ENCODE measurements around the gene RAP2B.
"Not testable (repeated sequence)": the region's sequence is repeated elsewhere in the genome, so short reads cannot be mapped to it uniquely, and the experiment has no call there.

The RAP2B gene

DNA sequence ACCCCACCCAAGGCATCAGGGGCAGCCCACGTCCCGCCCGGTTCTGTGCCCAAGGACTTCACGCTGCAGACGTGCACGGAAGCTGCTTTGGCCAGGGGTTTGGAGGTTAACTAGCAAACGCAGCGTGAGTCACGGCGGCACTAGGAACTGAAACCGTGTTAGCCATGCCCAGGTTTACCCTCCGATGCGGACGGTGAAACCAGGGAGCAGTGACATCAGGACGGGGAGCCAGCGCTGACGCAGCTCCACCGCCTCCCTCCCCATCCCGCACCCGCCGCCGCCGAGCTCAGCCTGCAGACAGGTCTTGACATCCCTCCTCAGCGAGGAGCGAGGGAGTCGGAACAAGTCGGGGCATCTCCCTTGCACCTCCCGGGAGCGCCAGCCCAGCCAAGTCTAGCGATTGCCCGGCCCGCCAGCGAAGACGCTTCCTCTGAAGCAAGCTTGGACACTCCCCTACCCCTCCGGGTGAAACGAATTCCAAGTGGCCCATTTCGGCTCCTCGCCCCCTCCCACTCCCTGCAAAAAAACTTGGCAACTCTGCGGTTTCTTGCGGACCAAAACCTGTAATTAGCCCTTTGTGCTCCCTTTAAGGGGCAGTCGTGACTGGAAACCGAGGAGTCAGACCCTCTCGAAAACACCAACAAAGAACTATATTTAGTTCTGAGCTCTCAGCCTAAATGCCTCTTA lies 1.4 kb upstream of the RAP2B start:
- peak; percentile 51 for DNase-seq

DNA sequence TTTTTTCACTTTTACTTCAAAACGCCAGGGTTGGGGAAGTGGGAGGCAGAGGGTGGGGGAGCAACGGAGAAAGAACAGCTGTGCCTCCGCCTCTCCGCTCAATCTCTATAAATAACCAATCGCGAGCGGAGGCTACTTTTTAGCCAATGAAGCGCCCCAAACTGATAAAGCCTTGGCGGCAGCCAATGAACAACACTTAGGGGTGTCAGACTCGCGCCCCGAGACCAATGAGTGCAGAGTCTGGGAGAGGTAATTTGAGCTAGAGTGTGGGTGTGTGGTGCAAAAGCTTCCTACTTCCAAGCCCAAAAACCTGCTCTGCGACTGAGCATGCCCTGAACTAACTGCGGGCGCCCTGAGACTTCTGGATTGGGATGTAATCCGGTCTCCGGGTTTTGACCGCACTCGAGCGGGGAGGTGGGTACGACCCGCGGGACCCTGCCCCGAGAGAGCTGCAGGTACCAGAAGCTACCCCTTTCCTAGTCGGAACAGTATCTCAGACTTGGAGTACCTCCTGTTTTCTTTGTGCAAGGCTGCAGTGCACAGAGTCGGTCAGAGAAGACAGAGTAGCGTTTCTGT lies 800 bp upstream of the RAP2B start:
- peak; percentile 79 for DNase-seq

DNA sequence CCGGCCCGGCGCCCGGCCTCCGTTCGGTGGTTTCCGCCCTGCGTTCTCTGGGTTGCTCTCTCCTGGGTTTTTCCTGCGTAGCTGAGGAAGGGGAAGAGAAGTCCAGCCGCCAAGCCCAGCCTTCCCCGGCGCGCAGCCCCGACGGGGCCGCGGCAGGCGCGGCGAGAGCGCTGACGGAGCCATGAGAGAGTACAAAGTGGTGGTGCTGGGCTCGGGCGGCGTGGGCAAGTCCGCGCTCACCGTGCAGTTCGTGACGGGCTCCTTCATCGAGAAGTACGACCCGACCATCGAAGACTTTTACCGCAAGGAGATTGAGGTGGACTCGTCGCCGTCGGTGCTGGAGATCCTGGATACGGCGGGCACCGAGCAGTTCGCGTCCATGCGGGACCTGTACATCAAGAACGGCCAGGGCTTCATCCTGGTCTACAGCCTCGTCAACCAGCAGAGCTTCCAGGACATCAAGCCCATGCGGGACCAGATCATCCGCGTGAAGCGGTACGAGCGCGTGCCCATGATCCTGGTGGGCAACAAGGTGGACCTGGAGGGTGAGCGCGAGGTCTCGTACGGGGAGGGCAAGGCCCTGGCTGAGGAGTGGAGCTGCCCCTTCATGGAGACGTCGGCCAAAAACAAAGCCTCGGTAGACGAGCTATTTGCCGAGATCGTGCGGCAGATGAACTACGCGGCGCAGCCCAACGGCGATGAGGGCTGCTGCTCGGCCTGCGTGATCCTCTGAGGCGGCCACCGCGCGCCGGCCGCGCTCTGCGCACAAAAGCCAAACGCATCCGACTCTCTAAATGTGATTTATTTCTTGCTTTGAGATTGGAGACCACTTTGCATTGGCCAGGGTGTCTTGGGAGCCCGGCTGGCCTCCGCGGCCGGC lies 727 bp downstream of the RAP2B start:
- DNase-seq, result peak; percentile 6

DNA sequence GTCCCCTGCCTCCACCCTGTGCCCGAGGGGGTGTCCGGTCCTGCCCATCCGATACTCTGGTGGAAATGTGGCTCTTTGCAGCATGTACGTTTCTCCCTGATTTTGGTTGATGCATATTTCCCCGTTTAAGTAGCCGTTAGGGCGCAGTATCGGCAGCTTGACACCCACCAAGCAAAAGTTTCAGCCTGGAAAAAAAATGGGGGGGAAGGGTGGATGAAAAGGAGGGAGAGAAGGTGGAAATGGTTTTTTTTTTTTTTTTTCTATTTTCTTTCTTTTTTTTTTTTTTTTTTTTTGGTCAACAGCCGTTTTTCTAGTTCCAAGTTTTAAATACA lies 1.3 kb downstream of the RAP2B start:
- DNase-seq, result peak; percentile 1

DNA sequence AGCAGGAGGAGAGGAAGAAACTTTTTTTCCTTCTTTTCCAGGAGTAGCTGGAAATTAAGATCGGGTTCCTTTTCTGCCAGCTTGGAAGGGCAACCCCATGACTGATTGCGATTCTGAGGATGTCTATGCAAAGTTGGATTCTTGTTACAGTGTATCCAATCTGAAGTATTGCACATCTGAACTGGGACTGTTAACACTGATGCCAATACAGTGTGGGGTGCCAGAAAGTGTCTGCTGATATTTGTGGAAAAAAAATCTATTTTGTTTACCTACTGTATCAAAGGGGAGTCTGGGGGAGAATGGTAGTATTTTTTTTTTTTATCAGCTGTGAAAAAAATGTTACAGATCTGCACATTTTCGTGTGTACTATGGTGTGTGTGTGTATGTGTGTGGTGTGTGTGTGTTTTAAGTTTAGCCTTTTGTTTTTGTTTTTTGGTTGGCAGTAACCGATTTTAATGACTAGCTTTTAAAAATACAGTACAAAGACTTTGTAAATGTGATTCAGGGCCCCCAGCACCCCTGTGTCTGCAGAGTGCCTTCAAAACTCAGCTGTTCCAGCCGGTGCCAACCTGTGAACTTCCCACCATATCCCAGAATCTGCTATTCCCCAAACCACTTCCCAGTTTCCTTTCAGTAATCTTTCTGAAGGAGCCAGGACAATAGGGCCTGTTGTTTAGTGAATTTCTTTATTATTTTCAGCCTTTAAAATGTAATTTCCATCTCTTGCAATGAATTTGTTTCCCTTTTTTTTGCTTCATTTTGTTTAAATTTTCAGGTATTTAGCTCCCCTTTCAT lies 1.9 kb downstream of the RAP2B start:
- no peak for DNase-seq

DNA sequence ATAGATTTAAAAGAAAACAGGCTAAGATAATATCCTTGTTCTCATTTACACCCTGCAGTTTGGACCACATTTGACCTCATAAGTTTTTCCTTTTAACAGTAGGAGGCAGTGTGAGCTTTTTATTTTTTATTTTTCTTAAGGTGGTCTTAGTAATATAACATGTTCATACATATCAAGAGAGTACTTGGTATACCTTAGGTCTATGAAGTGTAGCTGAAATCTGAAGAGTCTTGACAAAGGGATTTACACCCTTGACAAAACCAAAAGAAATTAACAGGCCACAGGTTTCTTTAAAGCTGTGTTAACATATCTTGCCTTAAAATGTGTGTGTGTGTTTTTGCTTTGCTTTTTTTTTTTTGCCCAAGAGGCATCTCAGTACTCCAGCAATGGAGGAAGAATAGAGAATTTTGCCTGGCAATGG lies 3.2 kb downstream of the RAP2B start:
- no peak for DNase-seq

DNA sequence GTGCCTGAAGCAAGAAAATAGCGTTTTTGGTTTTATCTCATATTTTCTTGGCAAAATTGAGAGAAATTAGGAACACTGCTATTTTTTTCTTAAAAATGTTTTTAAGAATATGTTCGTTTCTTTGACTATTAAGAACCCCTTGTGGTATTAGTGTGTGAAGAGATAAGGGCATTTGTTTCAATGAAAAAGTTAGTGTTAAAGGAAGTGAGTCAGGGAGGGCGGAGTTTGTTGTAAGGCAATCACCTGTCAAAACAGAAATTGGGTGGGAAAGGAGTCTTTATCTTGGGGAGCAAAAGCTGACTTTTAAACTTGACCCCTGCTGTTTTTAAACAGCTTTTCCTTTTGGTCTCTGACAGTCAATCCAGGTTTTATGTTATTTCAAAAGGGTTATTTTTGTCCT lies 4.2 kb downstream of the RAP2B start:
- peak; percentile 36 for DNase-seq

DNA sequence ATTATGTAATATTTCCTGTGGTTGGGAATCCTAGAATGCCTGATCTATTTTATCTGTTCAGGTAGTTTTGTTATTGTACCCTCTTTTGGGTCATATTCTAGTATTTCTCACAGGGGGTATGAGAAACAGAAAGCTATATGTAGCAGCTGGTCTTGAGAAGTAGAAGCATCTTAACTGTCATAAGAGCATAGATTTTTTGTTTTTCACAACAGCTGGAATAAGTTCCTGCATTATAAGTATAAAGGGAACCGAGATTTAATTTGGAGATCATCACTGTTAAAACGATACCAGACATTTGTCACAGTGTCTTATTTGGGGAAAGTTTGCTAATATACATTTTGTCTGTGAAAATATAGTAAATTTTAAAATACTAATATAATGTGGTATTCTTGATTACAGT lies 4.8 kb downstream of the RAP2B start:
- DNase-seq, result no peak

DNA sequence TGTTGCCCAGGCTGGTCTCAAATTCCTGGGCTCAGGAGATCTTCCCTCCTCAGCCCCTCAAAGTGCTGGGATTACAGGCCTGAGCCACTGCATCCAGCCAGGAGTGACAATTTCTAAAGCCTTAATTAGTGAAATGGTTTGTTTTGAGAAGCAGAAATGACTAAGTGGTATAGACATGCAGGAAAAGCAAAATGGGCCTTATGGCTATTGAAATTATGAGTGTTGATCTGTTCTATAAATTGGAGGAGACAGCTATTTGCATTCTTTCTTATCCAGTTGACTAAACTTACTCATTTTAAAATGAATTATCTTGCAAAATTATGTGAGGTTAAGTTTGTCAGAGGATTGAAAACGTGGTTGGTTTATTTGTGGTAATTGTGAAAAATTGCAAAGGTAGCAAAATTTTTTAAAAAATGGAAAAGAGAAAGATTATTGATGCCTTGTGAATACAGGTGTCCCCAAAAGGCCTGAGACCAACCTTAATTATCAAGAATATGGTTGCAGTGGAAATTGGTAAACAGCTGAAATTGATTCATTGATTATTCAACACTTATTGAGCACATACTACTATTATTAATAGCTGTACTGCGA lies 7.9 kb downstream of the RAP2B start:
- no peak for DNase-seq

DNA sequence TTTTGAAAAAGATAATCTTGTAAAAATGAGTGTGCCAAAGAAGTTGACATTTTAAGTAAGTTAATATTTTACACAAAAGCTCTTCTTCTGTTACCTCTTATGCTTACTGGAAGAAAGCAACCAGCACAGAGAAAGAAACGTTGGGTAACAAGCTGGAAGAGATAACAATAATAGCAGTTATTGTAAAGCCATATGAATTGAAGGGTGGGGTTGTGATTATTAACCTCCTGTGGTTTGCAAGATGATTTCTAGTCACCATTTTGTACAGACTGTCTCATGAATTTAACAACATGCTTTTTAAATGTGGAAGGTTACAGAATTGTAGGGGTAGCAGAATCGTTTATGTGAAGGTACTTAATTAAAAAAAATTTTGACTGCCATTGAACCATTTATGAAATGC lies 9.2 kb downstream of the RAP2B start:
- no peak for DNase-seq

DNA sequence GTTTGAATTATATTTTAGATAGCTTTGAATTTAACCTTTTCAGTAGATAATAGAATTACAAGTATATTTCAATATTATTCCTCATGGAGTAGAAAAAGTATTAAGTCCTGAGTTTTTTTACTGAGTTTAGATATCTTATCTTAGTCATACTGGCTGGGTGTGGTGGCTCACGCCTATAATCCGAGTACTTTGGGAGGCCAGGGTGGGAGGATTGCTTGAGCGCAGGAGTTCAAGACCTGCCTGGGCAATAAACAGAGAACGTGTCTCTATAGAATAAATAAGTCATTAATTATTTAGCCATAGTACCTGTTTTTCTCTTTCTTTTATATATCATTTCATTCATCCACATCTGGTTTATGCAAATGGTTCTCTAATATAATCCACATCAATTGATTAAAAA lies 9.9 kb downstream of the RAP2B start:
- DNase-seq, result no peak

DNA sequence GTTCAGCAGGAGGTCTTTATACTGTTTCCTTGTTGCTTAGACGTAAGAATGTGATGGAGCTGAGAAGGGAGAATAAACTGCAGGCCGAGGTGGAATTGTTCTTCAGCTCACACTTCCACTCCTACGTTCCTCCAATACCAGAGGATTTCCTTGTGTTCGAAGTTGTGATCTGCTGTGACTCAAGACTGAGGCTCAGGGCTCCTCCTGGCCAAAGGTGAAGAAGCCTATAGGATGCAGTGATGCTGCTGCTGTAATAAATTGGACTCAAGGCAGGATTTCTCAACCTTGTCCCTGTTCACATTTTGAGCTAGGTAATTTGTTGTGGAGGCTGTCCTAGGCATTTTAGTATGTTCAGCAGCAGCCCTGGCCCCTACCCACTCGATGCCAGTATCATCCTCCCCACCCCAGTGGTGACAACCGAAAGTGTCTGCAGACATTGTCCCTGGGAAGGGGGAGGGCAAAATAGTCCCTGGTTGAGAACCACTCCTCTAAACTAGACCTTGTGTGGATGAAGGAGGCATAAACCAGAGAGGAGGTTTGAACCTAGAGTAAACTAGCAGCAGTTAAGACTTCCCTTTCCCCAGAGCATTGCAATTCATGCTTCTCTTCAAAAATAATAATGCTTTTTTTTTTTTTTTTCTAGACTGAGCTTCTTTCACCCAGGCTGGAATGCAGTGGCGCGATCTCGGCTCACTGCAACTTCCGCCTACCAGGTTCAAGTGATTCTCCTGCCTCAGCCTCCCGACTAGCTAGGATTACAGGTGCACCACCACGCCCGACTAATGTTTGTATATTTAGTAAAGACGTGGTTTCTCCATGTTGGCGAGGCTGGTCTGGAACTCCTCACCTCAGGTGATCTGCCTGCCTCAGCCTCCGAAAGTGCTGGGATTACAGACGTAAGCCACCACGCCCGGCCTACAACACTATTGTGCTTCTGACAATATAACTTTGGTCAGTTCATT lies 11.1 kb downstream of the RAP2B start:
- DNase-seq, result no peak

DNA sequence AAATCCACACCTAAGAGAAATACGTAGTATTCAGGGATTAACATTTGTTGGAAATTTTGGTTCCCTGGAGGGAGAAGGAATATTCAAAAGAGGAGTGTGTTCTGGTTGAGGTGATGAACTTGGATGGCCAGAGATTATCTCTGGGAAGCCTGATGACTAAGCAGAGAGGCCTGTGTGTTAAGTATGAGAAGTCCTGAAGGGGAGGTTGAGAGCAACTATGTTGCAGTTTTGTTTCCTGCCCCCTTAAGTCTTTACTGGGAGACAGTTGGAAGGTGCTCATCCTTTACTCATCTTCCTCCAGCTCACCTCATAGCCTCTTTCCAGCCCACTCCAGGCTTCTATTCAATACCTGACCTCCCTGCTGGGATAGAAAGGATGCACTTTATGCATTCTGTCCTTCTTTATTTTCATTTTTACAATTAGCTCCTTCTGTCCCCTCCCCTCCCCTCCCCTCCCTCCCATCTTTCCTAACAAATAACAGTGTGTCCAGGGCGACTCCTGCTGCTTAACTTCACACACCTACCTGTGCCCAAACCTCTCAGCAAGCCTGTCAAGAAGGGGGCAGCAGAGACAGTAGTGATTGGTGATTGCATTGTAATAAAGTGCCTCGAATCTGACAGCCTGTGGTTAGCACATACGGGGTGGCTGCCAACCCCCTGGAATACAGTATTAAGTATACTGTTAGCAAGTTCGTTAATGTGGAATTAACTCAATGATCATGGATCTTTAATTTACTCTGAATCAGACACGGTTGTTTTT lies 11.9 kb downstream of the RAP2B start:
- DNase-seq, result no peak

DNA sequence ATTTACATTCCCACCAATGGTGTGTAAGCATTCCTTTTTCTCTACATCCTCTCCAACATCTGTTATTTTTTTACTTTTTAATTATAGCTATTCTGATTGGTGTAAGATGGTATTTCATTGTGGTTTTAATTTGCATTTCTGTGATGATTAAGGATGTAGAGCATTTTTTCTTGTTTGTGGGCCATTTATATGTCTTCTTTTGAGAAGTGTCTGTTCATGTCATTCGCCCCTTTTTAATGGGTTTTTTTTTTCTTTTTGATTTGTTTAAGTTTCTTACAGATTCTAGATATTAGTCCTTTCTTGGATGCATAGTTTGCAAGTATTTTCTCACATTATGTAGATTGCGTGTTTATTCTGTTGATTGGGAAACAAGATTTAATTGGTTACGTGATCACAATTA lies 14.2 kb downstream of the RAP2B start:
- DNase-seq, result no peak

DNA sequence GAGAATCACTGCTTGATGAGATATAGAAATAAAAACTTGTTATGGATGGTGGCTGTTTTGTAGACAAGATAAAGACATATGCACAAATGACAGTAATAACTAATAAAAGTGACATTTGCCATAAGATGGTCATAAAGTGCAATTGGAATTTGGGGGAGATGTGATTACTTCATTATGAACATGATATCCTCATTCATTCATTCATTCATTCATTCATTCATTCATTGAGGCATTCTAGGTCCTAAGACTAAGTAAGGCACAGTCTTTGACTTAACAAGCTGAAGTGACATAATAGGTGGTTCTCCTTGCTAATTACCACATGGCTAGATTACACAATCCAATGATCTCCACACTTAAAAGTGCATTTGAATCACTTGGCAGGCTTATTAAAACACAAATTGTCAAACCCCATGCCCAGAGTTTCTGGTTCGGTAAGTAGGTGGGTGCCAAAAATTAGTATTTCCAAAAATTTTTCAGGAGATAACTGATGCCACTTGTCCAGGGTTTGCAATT lies 18.9 kb downstream of the RAP2B start:
- no peak for DNase-seq

DNA sequence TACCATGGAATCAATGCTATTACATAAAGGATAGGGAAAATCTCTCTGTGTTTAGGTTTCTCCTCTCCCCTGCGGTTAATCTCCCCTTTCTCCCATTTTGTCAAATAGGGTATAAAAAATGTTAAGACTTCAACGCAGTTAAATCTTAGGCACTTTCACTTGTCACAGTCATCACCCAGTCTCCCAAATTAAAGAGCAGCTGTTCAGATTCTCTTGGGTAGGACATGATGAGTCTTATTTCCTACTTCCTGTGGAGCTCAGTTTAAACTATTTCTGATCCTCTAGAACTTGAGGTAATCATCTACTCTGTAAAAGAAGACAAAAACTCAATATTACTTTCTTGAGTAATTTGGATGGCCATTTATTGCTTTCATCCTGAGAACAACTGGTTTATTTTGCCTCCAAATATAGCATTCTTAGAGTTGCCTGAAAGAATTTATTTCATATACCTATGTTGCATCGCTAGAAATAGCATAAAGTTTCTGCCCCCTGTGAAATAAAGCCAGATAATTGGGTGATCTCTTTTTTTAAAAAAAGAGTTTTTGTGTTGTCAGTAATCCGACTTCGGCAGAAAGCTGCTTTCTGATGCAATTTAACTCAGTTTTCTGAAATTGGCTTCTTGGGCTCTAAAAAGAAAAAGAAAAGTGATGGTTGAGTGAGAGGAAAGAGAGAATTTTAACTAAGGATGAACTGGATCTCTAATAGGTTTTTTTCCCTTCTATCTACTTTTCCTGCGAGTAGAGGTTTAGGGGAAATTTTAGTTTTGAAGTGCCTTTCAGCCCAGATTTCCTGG lies 20.7 kb downstream of the RAP2B start:
- DNase-seq, result no peak

DNA sequence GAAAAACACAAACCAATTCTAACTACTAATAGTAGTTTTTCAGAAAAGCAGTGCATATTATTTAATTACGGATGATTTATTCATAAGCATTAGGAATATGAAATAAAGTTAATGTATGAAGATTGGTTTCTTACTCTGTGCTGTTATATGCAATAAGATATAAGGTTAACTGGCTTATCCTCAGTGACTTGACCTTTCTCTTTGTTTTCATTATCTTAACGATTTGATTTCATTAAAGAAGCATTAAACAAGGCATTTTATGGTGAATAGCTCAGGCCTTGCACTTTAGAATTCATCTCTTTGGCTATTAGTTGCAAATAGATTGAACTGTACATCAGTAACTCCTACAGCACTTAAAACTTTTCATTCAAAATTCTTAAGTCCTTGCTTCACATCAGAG lies 28.9 kb downstream of the RAP2B start:
- DNase-seq, result no peak

DNA sequence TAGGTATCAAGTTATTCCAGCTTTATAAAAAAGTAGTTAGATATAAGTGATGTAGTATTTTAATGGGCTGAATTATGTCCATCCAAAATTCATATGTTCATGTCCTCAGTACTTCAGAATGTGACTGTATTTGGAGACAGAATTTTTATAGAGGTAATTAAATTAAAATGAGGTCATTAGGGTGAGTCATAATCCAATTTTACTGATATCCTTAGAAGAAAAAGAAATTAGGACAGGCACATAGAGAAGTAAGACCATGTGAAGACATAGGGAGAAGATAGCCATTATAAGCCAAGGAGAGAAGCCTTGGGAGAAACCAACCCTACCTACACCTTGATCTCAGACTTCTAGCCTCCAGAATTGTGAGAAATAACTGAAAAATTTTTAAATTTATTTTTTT lies 30.3 kb downstream of the RAP2B start:
- DNase-seq, result no peak

DNA sequence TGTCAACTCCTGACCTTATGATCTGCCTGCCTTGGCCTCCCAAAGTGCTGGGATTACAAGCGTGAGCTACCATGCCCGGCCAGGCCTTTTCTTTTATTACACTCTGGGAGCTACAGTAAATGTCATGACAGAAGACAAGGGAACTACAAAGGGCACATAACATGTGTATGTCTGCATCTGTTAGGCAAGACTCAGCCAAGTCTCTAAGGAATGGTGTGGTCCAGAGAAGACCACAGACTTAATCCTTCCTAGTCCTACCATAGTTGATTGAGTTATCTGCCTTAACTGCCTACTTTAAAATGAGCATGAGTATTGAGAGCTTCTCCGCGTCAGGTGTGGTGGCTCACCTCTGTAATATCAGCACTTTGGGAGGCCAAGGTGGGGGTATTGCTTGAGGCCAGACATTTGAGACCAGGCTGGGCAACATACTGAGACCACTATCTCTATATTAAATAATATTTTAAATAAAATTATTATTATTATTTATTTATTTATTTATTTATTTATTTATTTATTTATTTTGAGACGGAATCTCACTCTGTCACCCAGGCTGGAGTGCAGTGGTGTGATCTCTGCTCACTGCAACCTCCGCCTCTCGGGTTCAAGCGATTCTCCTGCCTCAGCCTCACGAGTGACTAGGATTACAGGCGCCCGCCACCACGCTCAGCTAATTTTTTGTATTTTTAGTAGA lies 31.9 kb downstream of the RAP2B start:
- DNase-seq, result not testable (repeated sequence)

All from activated T-cell treated with anti-CD3 and anti-CD28 coated beads for 4 hours (primary cell).